GM10266 (cell line): ENCODE results near the gene FHAD1.
A peak's percentile ranks its signal among the peaks of the same experiment; 100 is the strongest.

Experiments
- DNase-seq: peaks from one replicate; pipeline ENCODE4 v3.0.0; 2012; ENCODE audit errors: extremely low spot score
- CTCF ChIP-seq: IDR thresholded peaks from 2 replicates; pipeline ENCODE4 v1.5.1; 2012; ENCODE audit warnings: mild to moderate bottlenecking, low read depth; ENCODE audit not compliant: control insufficient read depth, insufficient read depth; ENCODE audit errors: missing control alignments

Gene FHAD1

GRCh38 chr1:15272009-15272781, 25.2 kb downstream of the FHAD1 start:
- peak; percentile 73 for TF ChIP-seq CTCF
- DNase-seq = peak; percentile 69

GRCh38 chr1:15272782-15273127, 25.7 kb downstream of the FHAD1 start:
- DNase-seq = no peak
- no peak for TF ChIP-seq CTCF

GRCh38 chr1:15273274-15273673, 26.3 kb downstream of the FHAD1 start:
- TF ChIP-seq CTCF = no peak
- no peak for DNase-seq

- DNase-seq = no peak
- no peak for TF ChIP-seq CTCF
Measured at GRCh38 chr1:15275921-15276683, 29.1 kb downstream of the FHAD1 start.

GRCh38 chr1:15276691-15277446, 29.8 kb downstream of the FHAD1 start:
- TF ChIP-seq CTCF = no peak
- DNase-seq = no peak

GRCh38 chr1:15277447-15277838, 30.4 kb downstream of the FHAD1 start:
- TF ChIP-seq CTCF = no peak
- DNase-seq = no peak
